Measurements from ENCODE around the gene TPM3.

DNA sequence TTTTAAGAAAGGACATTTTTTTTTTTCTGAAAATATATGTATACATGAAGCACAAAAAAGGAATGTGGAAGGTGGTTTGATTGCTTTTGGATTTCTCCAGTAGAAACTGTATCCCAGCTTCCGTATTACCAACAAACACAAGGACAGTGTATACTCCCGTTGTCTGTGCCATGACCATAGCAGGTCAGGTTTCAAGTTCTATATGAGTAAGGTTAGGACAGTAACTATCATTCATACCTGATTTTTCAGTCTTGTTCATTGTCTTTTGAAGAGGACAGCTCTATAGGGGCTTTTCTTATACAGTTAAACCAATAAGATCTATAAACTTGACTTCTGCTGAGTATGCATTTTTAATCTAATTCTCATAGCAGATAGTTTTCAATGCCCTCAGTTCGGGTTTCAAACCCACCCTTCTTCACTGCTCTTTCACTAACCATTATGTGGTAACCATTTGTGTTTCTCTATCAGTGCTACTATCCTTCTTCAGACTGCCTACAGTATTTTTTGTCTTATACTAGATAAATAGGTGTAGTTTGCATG is 48.5 kb upstream of the TPM3 start:
- TF ChIP-seq CTCF (IDR thresholded peaks at IDR 0.05): no peak
- TF ChIP-seq POLR2AphosphoS5 (IDR thresholded peaks at IDR 0.05; ENCODE audit: low read depth, low read length): no peak
- TF ChIP-seq SIN3A (IDR thresholded peaks at IDR 0.05; ENCODE audit: borderline replicate concordance, insufficient read depth, low read depth, low read length): no peak
- TF ChIP-seq TCF7L2 (IDR thresholded peaks at IDR 0.05; ENCODE audit: low read depth, low read length): no peak
- TF ChIP-seq, protein P1, sequence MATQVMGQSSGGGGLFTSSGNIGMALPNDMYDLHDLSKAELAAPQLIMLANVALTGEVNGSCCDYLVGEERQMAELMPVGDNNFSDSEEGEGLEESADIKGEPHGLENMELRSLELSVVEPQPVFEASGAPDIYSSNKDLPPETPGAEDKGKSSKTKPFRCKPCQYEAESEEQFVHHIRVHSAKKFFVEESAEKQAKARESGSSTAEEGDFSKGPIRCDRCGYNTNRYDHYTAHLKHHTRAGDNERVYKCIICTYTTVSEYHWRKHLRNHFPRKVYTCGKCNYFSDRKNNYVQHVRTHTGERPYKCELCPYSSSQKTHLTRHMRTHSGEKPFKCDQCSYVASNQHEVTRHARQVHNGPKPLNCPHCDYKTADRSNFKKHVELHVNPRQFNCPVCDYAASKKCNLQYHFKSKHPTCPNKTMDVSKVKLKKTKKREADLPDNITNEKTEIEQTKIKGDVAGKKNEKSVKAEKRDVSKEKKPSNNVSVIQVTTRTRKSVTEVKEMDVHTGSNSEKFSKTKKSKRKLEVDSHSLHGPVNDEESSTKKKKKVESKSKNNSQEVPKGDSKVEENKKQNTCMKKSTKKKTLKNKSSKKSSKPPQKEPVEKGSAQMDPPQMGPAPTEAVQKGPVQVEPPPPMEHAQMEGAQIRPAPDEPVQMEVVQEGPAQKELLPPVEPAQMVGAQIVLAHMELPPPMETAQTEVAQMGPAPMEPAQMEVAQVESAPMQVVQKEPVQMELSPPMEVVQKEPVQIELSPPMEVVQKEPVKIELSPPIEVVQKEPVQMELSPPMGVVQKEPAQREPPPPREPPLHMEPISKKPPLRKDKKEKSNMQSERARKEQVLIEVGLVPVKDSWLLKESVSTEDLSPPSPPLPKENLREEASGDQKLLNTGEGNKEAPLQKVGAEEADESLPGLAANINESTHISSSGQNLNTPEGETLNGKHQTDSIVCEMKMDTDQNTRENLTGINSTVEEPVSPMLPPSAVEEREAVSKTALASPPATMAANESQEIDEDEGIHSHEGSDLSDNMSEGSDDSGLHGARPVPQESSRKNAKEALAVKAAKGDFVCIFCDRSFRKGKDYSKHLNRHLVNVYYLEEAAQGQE (IDR thresholded peaks at IDR 0.05; ENCODE audit: insufficient read depth in 1 of 2, low read depth in 2 of 2, low read length in 1 of 2): no peak
